GM21576 (cell line): ENCODE data around the gene FILIP1.

ENCODE experiments used
- ATAC-seq: cut with Tn5 transposase; IDR thresholded peaks from one replicate; pipeline ENCODE4 v1.9.1; 2021; ENCODE audit warnings: mild to moderate bottlenecking, moderate library complexity; ENCODE audit not compliant: unreplicated experiment

The FILIP1 gene

GRCh38 chr6:75302280-75302679 lies 191.3 kb downstream of the FILIP1 start:
- ATAC-seq: no peak

GRCh38 chr6:75301537-75301936 lies 192.1 kb downstream of the FILIP1 start:
- ATAC-seq: no peak

GRCh38 chr6:75301088-75301487 lies 192.5 kb downstream of the FILIP1 start:
- no peak for ATAC-seq

- no peak for ATAC-seq
These were observed 193.1 kb downstream of the FILIP1 start for GRCh38 chr6:75300531-75300855.

GRCh38 chr6:75299801-75300530 lies 193.6 kb downstream of the FILIP1 start:
- no peak for ATAC-seq

- ATAC-seq: peak; percentile 69
These were observed 196.5 kb downstream of the FILIP1 start for GRCh38 chr6:75296811-75297779.

GRCh38 chr6:75292555-75292954 lies 201.0 kb downstream of the FILIP1 start:
- ATAC-seq: no peak

- ATAC-seq: no peak
These were observed 201.9 kb downstream of the FILIP1 start for GRCh38 chr6:75291744-75292143.

- ATAC-seq: no peak
These were observed 202.3 kb downstream of the FILIP1 start for GRCh38 chr6:75291331-75291730.

- no peak for ATAC-seq
These were observed 203.3 kb downstream of the FILIP1 start for GRCh38 chr6:75290136-75290945.

- ATAC-seq: no peak
These were observed 205.6 kb downstream of the FILIP1 start for GRCh38 chr6:75288023-75288422.

- ATAC-seq: no peak
These were observed 206.2 kb downstream of the FILIP1 start for GRCh38 chr6:75287424-75287823.

GRCh38 chr6:75286955-75287354 lies 206.6 kb downstream of the FILIP1 start:
- no peak for ATAC-seq

- ATAC-seq: no peak
These were observed 208.3 kb downstream of the FILIP1 start for GRCh38 chr6:75285283-75285639.

GRCh38 chr6:75284632-75285282 lies 208.8 kb downstream of the FILIP1 start, which contains the start of gene TMEM30A:
TSS of gene TMEM30A (minus strand) at chr6:75284792. CDS start at chr6:75284638, 154 bp downstream.
- peak; percentile 85 for ATAC-seq

GRCh38 chr6:75283907-75284631 lies 209.5 kb downstream of the FILIP1 start:
- peak; percentile 16 for ATAC-seq

- no peak for ATAC-seq
These were observed 210.9 kb downstream of the FILIP1 start for GRCh38 chr6:75282706-75283105.

GRCh38 chr6:75281653-75282052 lies 211.9 kb downstream of the FILIP1 start:
- ATAC-seq: no peak

GRCh38 chr6:75280131-75280855 lies 213.3 kb downstream of the FILIP1 start:
- ATAC-seq: no peak
